Hepatocyte (in vitro differentiated cells): ENCODE measurements around the gene VRK1. TPM values are rescaled to one million over a fixed set of nuclear protein-coding genes. Genes with fewer than 3 reads are reported as not detected.

Experiments
- DNase-seq: peaks from one replicate; pipeline ENCODE4 v3.0.0-alpha.2; 2016; ENCODE audit warnings: low spot score
- H2AFZ ChIP-seq: fragments of 200-600 bp; sonication (generic); 2 replicates; pipeline ENCODE4 v1.6.0; 2016; ENCODE audit warnings: antibody characterized with exemption, mild to moderate bottlenecking
- H3K27ac ChIP-seq: fragments of 200-600 bp; sonication (generic); 2 replicates; pipeline ENCODE4 v1.5.1; 2016; ENCODE audit warnings: mild to moderate bottlenecking
- H3K27me3 ChIP-seq: fragments of 200-600 bp; sonication (generic); 2 replicates; pipeline ENCODE4 v1.6.1; 2016
- H3K36me3 ChIP-seq: fragments of 200-600 bp; sonication (generic); replicated peaks from 2 replicates; pipeline ENCODE4 v1.5.1; 2016; ENCODE audit warnings: low read depth; ENCODE audit not compliant: insufficient read depth
- H3K4me1 ChIP-seq: fragments of 200-600 bp; sonication (generic); 2 replicates; pipeline ENCODE4 v1.5.1; 2016; ENCODE audit warnings: mild to moderate bottlenecking, moderate library complexity; ENCODE audit not compliant: insufficient read depth
- H3K4me2 ChIP-seq: fragments of 200-600 bp; sonication (generic); 2 replicates; pipeline ENCODE4 v1.6.0; 2016
- H3K4me3 ChIP-seq: fragments of 200-600 bp; sonication (generic); 2 replicates; pipeline ENCODE4 v1.5.1; 2016; ENCODE audit warnings: mild to moderate bottlenecking
- H3K79me2 ChIP-seq: fragments of 200-600 bp; sonication (generic); 2 replicates; pipeline ENCODE4 v1.6.0; 2017; ENCODE audit warnings: mild to moderate bottlenecking
- H3K9me2 ChIP-seq: fragments of 200-600 bp; sonication (generic); replicated peaks from 2 replicates; pipeline ENCODE4 v1.6.0; 2017; ENCODE audit warnings: mild to moderate bottlenecking; ENCODE audit not compliant: insufficient read depth
- H3K9me3 ChIP-seq: fragments of 200-600 bp; sonication (generic); 2 replicates; pipeline ENCODE4 v1.5.1; 2016; ENCODE audit warnings: low read depth, mild to moderate bottlenecking
- H4K20me1 ChIP-seq: fragments of 200-600 bp; sonication (generic); 2 replicates; pipeline ENCODE4 v1.6.0; 2016; ENCODE audit warnings: mild to moderate bottlenecking; ENCODE audit not compliant: insufficient read depth, poor library complexity, severe bottlenecking
- EZH2 ChIP-seq: fragments of 200-600 bp; sonication (generic); IDR thresholded peaks from 2 replicates; pipeline ENCODE4 v1.6.1; 2016; ENCODE audit warnings: antibody characterized with exemption, mild to moderate bottlenecking, borderline replicate concordance
- EZH2phosphoT487 ChIP-seq: fragments of 200-600 bp; sonication (generic); IDR thresholded peaks from one replicate; pipeline ENCODE4 v1.6.1; 2018; ENCODE audit warnings: antibody characterized with exemption, mild to moderate bottlenecking, low read depth, moderate library complexity; ENCODE audit not compliant: unreplicated experiment, severe bottlenecking
- WGBS: methylation state at CpG from one replicate; pipeline ENCODE4 v1.1.6; 2016; ENCODE audit warnings: low lambda C conversion rate; ENCODE audit errors: missing lambda C conversion rate; 5-methylcytosine and 5-hydroxymethylcytosine counted together
- polyA plus RNA-seq: library from polyadenylated mRNA; unstranded; fragments of >200 nt; fragmentation: Nextera tagmentation; extraction: Ambion mirVana; gene quantifications from 2 replicates; pipeline ENCODE4 v1.2.1, GENCODE V29; 2016
- total RNA-seq: library from RNA; depleted of rRNA; stranded (reverse); fragments of >200 nt; gene quantifications from 2 replicates; pipeline ENCODE4 v1.2.3, GENCODE V29; 2014
- TF ChIP-seq, protein P1 (sequence below): fragments of 200-600 bp; sonication (generic); IDR thresholded peaks from 2 replicates; pipeline ENCODE4 v1.5.1; 2016; ENCODE audit warnings: antibody characterized with exemption, mild to moderate bottlenecking; ENCODE audit not compliant: poor library complexity

Gene VRK1
- total and polyA plus RNA-seq, 2 experiments from 2014 or later, result 16.5 to 21.5 TPM

DNA sequence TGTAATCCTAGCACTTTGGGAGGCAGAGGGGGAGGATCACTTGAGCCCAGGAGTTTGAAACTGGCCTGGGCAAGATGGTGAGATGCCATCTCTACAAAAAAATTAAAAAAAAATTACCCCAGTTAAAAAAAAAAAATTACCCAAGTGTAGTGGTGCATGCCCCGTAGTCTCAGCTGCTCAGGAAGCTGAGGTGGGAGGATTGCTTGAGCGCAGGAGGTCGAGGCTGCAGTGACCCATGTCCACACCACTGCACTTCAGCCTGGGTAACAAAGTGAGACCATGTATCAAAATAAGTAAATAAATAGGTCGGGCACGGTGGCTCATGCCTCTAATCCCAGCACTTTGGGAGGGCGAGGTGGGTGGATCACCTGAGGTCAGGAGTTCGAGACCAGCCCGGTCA is 128.8 kb downstream of the VRK1 start:
- H3K79me2 ChIP-seq, result no peaks in the 10 kb centered on the region
- H3K27me3 ChIP-seq, result no peaks in the 10 kb centered on the region
- no peaks in the 10 kb centered on the region for H3K9me3 ChIP-seq
- H3K4me1 ChIP-seq, result no peaks in the 10 kb centered on the region
- H3K4me3 ChIP-seq, result no peak overlapping the region
- H3K27ac ChIP-seq, result no peak overlapping the region
- DNase-seq, result no peak
- 95% methylated on average over 8 of the region's 8 CpGs for WGBS
- no peaks in the 10 kb centered on the region for H3K9me2 ChIP-seq
- no peak overlapping the region for H2AFZ ChIP-seq
- no peaks in the 10 kb centered on the region for H4K20me1 ChIP-seq
- H3K4me2 ChIP-seq, result no peak overlapping the region
- TF ChIP-seq EZH2 (no peak), EZH2phosphoT487 (no peak)
- TF ChIP-seq, protein P1, sequence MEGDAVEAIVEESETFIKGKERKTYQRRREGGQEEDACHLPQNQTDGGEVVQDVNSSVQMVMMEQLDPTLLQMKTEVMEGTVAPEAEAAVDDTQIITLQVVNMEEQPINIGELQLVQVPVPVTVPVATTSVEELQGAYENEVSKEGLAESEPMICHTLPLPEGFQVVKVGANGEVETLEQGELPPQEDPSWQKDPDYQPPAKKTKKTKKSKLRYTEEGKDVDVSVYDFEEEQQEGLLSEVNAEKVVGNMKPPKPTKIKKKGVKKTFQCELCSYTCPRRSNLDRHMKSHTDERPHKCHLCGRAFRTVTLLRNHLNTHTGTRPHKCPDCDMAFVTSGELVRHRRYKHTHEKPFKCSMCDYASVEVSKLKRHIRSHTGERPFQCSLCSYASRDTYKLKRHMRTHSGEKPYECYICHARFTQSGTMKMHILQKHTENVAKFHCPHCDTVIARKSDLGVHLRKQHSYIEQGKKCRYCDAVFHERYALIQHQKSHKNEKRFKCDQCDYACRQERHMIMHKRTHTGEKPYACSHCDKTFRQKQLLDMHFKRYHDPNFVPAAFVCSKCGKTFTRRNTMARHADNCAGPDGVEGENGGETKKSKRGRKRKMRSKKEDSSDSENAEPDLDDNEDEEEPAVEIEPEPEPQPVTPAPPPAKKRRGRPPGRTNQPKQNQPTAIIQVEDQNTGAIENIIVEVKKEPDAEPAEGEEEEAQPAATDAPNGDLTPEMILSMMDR, result no peak
- no peaks in the 10 kb centered on the region for H3K36me3 ChIP-seq

GRCh38 chr14:96928779-96929380 is 131.7 kb downstream of the VRK1 start:
- no peaks in the 10 kb centered on the region for H3K4me1 ChIP-seq
- no peak overlapping the region for H3K27ac ChIP-seq
- no peaks in the 10 kb centered on the region for H3K36me3 ChIP-seq
- 100% methylated on average over 3 of the region's 3 CpGs for WGBS
- DNase-seq, result no peak
- H3K4me3 ChIP-seq, result no peak overlapping the region
- H3K9me2 ChIP-seq, result no peaks in the 10 kb centered on the region
- H3K79me2 ChIP-seq, result no peaks in the 10 kb centered on the region
- TF ChIP-seq EZH2 (no peak), EZH2phosphoT487 (no peak)
- TF ChIP-seq, protein P1, result no peak
- no peak overlapping the region for H2AFZ ChIP-seq
- no peaks in the 10 kb centered on the region for H3K9me3 ChIP-seq
- H3K27me3 ChIP-seq, result no peaks in the 10 kb centered on the region
- H3K4me2 ChIP-seq, result no peak overlapping the region
- no peaks in the 10 kb centered on the region for H4K20me1 ChIP-seq

GRCh38 chr14:96929950-96930349 is 132.8 kb downstream of the VRK1 start:
- no peak for DNase-seq
- Histone ChIP-seq H3K9me3 (no peaks in the 10 kb centered on the region), H2AFZ (no peak overlapping the region), H3K36me3 (no peaks in the 10 kb centered on the region), H4K20me1 (no peaks in the 10 kb centered on the region), H3K9me2 (no peaks in the 10 kb centered on the region), H3K27me3 (no peaks in the 10 kb centered on the region), H3K79me2 (no peaks in the 10 kb centered on the region), H3K4me3 (no peak overlapping the region), H3K27ac (no peak overlapping the region), H3K4me1 (no peaks in the 10 kb centered on the region), H3K4me2 (no peak overlapping the region)
- no peak for TF ChIP-seq EZH2
- TF ChIP-seq EZH2phosphoT487, result no peak
- TF ChIP-seq, protein P1, result no peak
- WGBS, result 93% methylated on average over 10 of the region's 10 CpGs
